Keratinocyte (primary cell): ENCODE measurements around the gene MAML2. TPM values are rescaled to one million over a fixed set of nuclear protein-coding genes. Genes with fewer than 3 reads are reported as not detected.

Experiments used
- DNase-seq: peaks from one replicate; pipeline ENCODE4 v3.0.0-alpha.2; 2011; ENCODE audit warnings: low read depth, missing footprints, low spot score
- FAIRE-seq: peaks from 2 replicates; lab custom pipeline; 2011; peaks lifted over from hg19 to GRCh38; lab: Jason Lieb, UNC
- H2AFZ ChIP-seq: 2 replicates; pipeline ENCODE4 v1.6.0; 2012; ENCODE audit warnings: low read length, control low read depth, inconsistent platforms; ENCODE audit not compliant: control insufficient read depth
- H3K27ac ChIP-seq: 2 replicates; pipeline ENCODE4 v1.5.1; 2011; ENCODE audit warnings: low read length; ENCODE audit not compliant: control insufficient read depth, insufficient read depth
- H3K27me3 ChIP-seq: 3 replicates; pipeline ENCODE4 v1.6.0; 2011; ENCODE audit warnings: low read length; ENCODE audit not compliant: control insufficient read depth, insufficient read depth; ENCODE audit errors: extremely low read depth
- H3K36me3 ChIP-seq, 2 experiments: 2 replicates in 1 of 2; 3 replicates in 1 of 2; pipeline ENCODE4 v1.5.1; 2011; ENCODE audit warnings: low read length in 2 of 2, mild to moderate bottlenecking in 1 of 2; ENCODE audit not compliant: control insufficient read depth in 2 of 2, insufficient read depth in 2 of 2; ENCODE audit errors: extremely low read depth in 1 of 2
- H3K4me1 ChIP-seq: 3 replicates; pipeline ENCODE4 v1.5.1; 2011; ENCODE audit warnings: low read length; ENCODE audit not compliant: control insufficient read depth, insufficient read depth; ENCODE audit errors: extremely low read depth
- H3K4me2 ChIP-seq: 3 replicates; pipeline ENCODE4 v1.6.0; 2011; ENCODE audit warnings: low read depth, low read length; ENCODE audit not compliant: control insufficient read depth, insufficient read depth; ENCODE audit errors: extremely low read depth
- H3K4me3 ChIP-seq, 3 experiments: fragments of 200-600 bp in 1 of 3; sonication (generic) in 1 of 3; 2 replicates in 2 of 3; 3 replicates in 1 of 3; pipeline ENCODE4 v1.5.1; 2011 to 2016; ENCODE audit warnings: low read length in 3 of 3, mild to moderate bottlenecking in 3 of 3, control low read depth in 2 of 3, inconsistent platforms in 1 of 3, low read depth in 1 of 3, mixed read lengths in 1 of 3, mixed run types in 1 of 3, moderate library complexity in 1 of 3; ENCODE audit not compliant: control insufficient read depth in 2 of 3, insufficient read depth in 2 of 3; ENCODE audit errors: extremely low read depth in 1 of 3
- H3K79me2 ChIP-seq: 2 replicates; pipeline ENCODE4 v1.6.0; 2012; ENCODE audit warnings: low read length; ENCODE audit not compliant: control insufficient read depth, insufficient read depth
- H3K9ac ChIP-seq: 3 replicates; pipeline ENCODE4 v1.6.0; 2011; ENCODE audit warnings: low read length; ENCODE audit not compliant: control insufficient read depth, insufficient read depth; ENCODE audit errors: extremely low read depth
- H3K9me1 ChIP-seq: 3 replicates; pipeline ENCODE4 v1.6.0; 2011; ENCODE audit warnings: low read length; ENCODE audit not compliant: control insufficient read depth, insufficient read depth; ENCODE audit errors: extremely low read depth
- H3K9me3 ChIP-seq: 2 replicates; pipeline ENCODE4 v1.5.1; 2012; ENCODE audit warnings: low read depth, low read length; ENCODE audit not compliant: control insufficient read depth
- H4K20me1 ChIP-seq: 3 replicates; pipeline ENCODE4 v1.6.0; 2011; ENCODE audit warnings: low read length; ENCODE audit not compliant: control insufficient read depth, insufficient read depth; ENCODE audit errors: extremely low read depth
- EZH2 ChIP-seq: IDR thresholded peaks from one replicate; pipeline ENCODE4 v1.6.1; 2012; ENCODE audit warnings: inconsistent platforms, mild to moderate bottlenecking, low read length, moderate library complexity
- dilution Hi-C: fragments of 300-500 bp; cut with MboI; formaldehyde crosslinking; loops from one replicate; pipeline ENCODE4 v1.7.0; 2020; ENCODE audit warnings: low sequenced_read_pairs; ENCODE audit not compliant: extremely low pct_ligation_motif_present
- polyA plus RNA-seq, 5 experiments: library from polyadenylated mRNA; depleted of rRNA in 3 of 5; stranded (reverse) in 3 of 5; stranded (forward) in 1 of 5; unstranded in 1 of 5; fragments of >200 nt; gene quantifications; 1 replicate in 1 of 5; 2 replicates in 3 of 5; 3 replicates in 1 of 5; pipeline versions ENCODE4 v1.2.1 to v1.2.3, GENCODE V29; 2011 to 2012; ENCODE audit warnings: missing spikeins in 2 of 5, low read depth in 1 of 5, low replicate concordance in 1 of 5
- TF ChIP-seq, protein P1 (sequence below), 3 experiments: IDR thresholded peaks in 1 of 3; conservative IDR thresholded peaks in 1 of 3; optimal IDR thresholded peaks in 1 of 3; 2 replicates in 2 of 3; 3 replicates in 1 of 3; pipeline versions ENCODE3 to v1.5.1; 2011; ENCODE audit warnings: low read length in 3 of 3, mild to moderate bottlenecking in 3 of 3, moderate library complexity in 2 of 3, control low read depth in 1 of 3, inconsistent platforms in 1 of 3; ENCODE audit not compliant: insufficient read depth in 2 of 3; ENCODE audit errors: extremely low read depth in 1 of 3

Gene MAML2
- polyA plus RNA-seq, 1 donor (not counting 4 experiments of a cell fraction or from before 2014, with no cell fraction given), result 4.2 TPM

DNA sequence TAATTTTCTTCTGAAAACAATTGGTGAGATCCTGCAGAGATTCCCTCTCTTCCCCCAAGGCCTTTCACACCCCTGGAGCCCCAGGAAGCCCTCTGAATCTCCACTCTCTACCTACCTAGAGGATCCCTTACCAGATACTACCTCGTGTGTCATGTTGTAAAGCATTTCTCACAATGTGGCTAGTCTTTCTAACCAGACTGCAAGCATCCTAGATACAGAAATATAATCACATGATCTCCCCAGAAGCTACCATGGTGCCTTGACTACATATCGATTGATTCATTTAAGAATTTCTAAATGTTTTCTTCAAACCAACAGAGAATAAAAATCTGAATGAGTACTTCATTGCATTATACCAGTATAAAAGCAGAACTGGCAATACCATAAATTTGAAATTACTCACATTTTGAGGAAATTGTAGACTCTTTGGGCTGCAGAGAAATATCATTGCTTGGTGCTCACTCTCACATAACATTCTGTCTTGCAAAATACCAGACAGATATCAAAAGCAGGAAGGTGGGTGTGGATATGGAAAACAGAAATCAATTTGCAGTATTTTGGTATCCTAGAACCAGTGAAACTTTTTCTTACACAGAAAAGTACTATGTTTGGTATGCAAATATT lies 113.5 kb downstream of the MAML2 start:
- TF ChIP-seq EZH2, result no peak
- TF ChIP-seq, protein P1, sequence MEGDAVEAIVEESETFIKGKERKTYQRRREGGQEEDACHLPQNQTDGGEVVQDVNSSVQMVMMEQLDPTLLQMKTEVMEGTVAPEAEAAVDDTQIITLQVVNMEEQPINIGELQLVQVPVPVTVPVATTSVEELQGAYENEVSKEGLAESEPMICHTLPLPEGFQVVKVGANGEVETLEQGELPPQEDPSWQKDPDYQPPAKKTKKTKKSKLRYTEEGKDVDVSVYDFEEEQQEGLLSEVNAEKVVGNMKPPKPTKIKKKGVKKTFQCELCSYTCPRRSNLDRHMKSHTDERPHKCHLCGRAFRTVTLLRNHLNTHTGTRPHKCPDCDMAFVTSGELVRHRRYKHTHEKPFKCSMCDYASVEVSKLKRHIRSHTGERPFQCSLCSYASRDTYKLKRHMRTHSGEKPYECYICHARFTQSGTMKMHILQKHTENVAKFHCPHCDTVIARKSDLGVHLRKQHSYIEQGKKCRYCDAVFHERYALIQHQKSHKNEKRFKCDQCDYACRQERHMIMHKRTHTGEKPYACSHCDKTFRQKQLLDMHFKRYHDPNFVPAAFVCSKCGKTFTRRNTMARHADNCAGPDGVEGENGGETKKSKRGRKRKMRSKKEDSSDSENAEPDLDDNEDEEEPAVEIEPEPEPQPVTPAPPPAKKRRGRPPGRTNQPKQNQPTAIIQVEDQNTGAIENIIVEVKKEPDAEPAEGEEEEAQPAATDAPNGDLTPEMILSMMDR (optimal IDR thresholded peaks at IDR 0.05 in 1 of 3, IDR thresholded peaks at IDR 0.05 in 1 of 3, conservative IDR thresholded peaks at IDR 0.05 in 1 of 3; ENCODE audit: extremely low read depth in 1 of 3, insufficient read depth in 2 of 3, low read length in 3 of 3), result no peak
- no peak for FAIRE-seq
- Histone ChIP-seq H2AFZ (peak overlapping the region; percentile 39), H3K4me3 (no peak overlapping the region), H3K9me3 (no peaks in the 10 kb centered on the region), H3K27ac (peak overlapping the region; percentile 65), H3K36me3 (no peaks in the 10 kb centered on the region), H3K79me2 (no peaks in the 10 kb centered on the region), H3K4me1 (peaks cover 39% of the 10 kb centered on the region), H3K4me2 (no peak overlapping the region), H3K9me1 (no peaks in the 10 kb centered on the region), H3K9ac (no peak overlapping the region), H3K27me3 (no peaks in the 10 kb centered on the region), H4K20me1 (no peaks in the 10 kb centered on the region)
- dilution Hi-C loops, result no loop called here
- no peak for DNase-seq

DNA sequence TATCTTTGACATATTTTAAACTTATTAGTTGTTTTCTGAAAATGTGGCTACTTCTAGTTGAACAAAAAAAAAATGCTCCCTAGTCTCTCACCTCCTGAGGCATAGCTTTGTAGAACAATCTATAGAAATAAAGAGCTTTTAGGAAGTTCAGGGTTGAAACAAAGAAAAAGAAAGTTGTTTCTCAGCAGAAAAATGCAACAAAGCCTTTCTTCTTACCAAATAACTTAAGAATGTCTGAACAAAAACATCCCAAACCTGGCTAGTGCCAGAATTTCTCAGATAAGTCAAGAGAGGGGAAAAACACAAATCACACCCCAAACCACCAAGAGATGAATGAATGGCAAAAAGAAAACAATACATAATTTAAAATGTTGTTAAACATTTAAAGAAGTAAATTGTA lies 114.1 kb downstream of the MAML2 start:
- no peaks in the 10 kb centered on the region for H3K9me3 ChIP-seq
- H3K4me2 ChIP-seq, result peak overlapping the region; percentile 33
- H3K27ac ChIP-seq, result peak overlapping the region; percentile 65
- no peaks in the 10 kb centered on the region for H4K20me1 ChIP-seq
- no peak overlapping the region for H3K9ac ChIP-seq
- FAIRE-seq, result no peak
- H3K9me1 ChIP-seq, result no peaks in the 10 kb centered on the region
- no peaks in the 10 kb centered on the region for H3K36me3 ChIP-seq
- peaks cover 39% of the 10 kb centered on the region for H3K4me1 ChIP-seq
- H3K79me2 ChIP-seq, result no peaks in the 10 kb centered on the region
- H2AFZ ChIP-seq, result peak overlapping the region; percentile 39
- H3K27me3 ChIP-seq, result no peaks in the 10 kb centered on the region
- DNase-seq, result no peak
- dilution Hi-C loops, result no loop called here
- H3K4me3 ChIP-seq, result no peak overlapping the region
- no peak for TF ChIP-seq EZH2
- TF ChIP-seq, protein P1 (optimal IDR thresholded peaks at IDR 0.05 in 1 of 3, IDR thresholded peaks at IDR 0.05 in 1 of 3, conservative IDR thresholded peaks at IDR 0.05 in 1 of 3; ENCODE audit: extremely low read depth in 1 of 3, insufficient read depth in 2 of 3, low read length in 3 of 3), result no peak
